Neural progenitor cell (in vitro differentiated cells): ENCODE results near the gene PCDHA9. TPM values are rescaled to one million over a fixed set of nuclear protein-coding genes. Genes with fewer than 3 reads are reported as not detected.

Source experiments
- DNase-seq: peaks from one replicate; pipeline ENCODE4 v3.0.0-alpha.2; 2016; ENCODE audit warnings: low spot score
- H2AFZ ChIP-seq: fragments of 200-600 bp; sonication (generic); replicated peaks from 2 replicates; pipeline ENCODE4 v1.6.1; 2016; ENCODE audit warnings: antibody characterized with exemption
- H3F3A ChIP-seq: fragments of 200-600 bp; sonication (generic); 2 replicates; pipeline ENCODE4 v1.6.1; 2016; ENCODE audit warnings: antibody characterized with exemption, low read depth
- H3K27ac ChIP-seq: fragments of 200-600 bp; sonication (generic); 2 replicates; pipeline ENCODE4 v1.5.1; 2016; ENCODE audit warnings: mild to moderate bottlenecking
- H3K27me3 ChIP-seq: fragments of 200-600 bp; sonication (generic); 2 replicates; pipeline ENCODE4 v1.6.1; 2016; ENCODE audit warnings: mild to moderate bottlenecking, moderate library complexity
- H3K36me3 ChIP-seq: fragments of 200-600 bp; sonication (generic); 2 replicates; pipeline ENCODE4 v1.5.1; 2016
- H3K4me1 ChIP-seq: fragments of 200-600 bp; sonication (generic); 2 replicates; pipeline ENCODE4 v1.6.1; 2016; ENCODE audit warnings: mixed run types
- H3K4me2 ChIP-seq: fragments of 200-600 bp; sonication (generic); 2 replicates; pipeline ENCODE4 v1.6.1; 2016
- H3K4me3 ChIP-seq: fragments of 200-600 bp; sonication (generic); 2 replicates; pipeline ENCODE4 v1.5.1; 2016
- H3K79me2 ChIP-seq: fragments of 200-600 bp; sonication (generic); 2 replicates; pipeline ENCODE4 v1.6.1; 2016; ENCODE audit warnings: low read depth
- H3K9ac ChIP-seq: fragments of 200-600 bp; sonication (generic); 2 replicates; pipeline ENCODE4 v1.6.1; 2016
- H3K9me3 ChIP-seq: fragments of 200-600 bp; sonication (generic); 2 replicates; pipeline ENCODE4 v1.5.1; 2016; ENCODE audit warnings: low read depth
- H4K20me1 ChIP-seq: fragments of 200-600 bp; sonication (generic); 2 replicates; pipeline ENCODE4 v1.6.1; 2016; ENCODE audit warnings: low read depth
- H3K27ac Mint-ChIP-seq: 3 replicates; pipeline ENCODE4 v1.8.0; 2021; ENCODE audit warnings: mixed read lengths
- H3K27me3 Mint-ChIP-seq: 2 replicates; pipeline ENCODE4 v1.8.0; 2022; ENCODE audit warnings: low read depth, mild to moderate bottlenecking, inconsistent platforms, moderate library complexity, mixed read lengths; ENCODE audit not compliant: insufficient read depth
- H3K36me3 Mint-ChIP-seq: 3 replicates; pipeline ENCODE4 v1.8.0; 2021; ENCODE audit warnings: mixed read lengths
- H3K4me1 Mint-ChIP-seq: 3 replicates; pipeline ENCODE4 v1.8.0; 2021; ENCODE audit warnings: mixed read lengths
- H3K4me3 Mint-ChIP-seq: 3 replicates; pipeline ENCODE4 v1.8.0; 2021; ENCODE audit warnings: mild to moderate bottlenecking, moderate library complexity, mixed read lengths
- H3K9me3 Mint-ChIP-seq: 3 replicates; pipeline ENCODE4 v1.8.0; 2020; ENCODE audit warnings: mixed read lengths
- EZH2 ChIP-seq: fragments of 200-600 bp; sonication (generic); IDR thresholded peaks from 2 replicates; pipeline ENCODE4 v1.6.1; 2017; ENCODE audit warnings: antibody characterized with exemption, mild to moderate bottlenecking, moderate library complexity
- EZH2phosphoT487 ChIP-seq: fragments of 200-600 bp; sonication (generic); IDR thresholded peaks from 2 replicates; pipeline ENCODE4 v1.6.1; 2017; ENCODE audit warnings: antibody characterized with exemption
- total RNA-seq: library from RNA; depleted of rRNA; stranded (reverse); fragments of >200 nt; gene quantifications from 2 replicates; pipeline ENCODE4 v1.2.3, GENCODE V29; 2015; ENCODE audit warnings: low replicate concordance
- TF ChIP-seq, protein P1 (sequence below): fragments of 200-600 bp; sonication (generic); IDR thresholded peaks from 2 replicates; pipeline ENCODE4 v1.5.1; 2017; ENCODE audit warnings: antibody characterized with exemption, mild to moderate bottlenecking

PCDHA9 gene
- total RNA-seq, 1 donor from 2014 or later: 2.0 TPM

DNA sequence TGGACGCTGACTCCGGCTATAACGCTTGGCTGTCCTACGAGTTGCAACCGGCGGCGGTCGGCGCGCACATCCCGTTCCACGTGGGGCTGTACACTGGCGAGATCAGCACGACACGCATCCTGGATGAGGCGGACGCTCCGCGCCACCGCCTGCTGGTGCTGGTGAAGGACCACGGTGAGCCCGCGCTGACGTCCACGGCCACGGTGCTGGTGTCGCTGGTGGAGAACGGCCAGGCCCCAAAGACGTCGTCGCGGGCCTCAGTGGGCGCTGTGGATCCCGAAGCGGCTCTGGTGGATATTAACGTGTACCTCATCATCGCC lies 29.0 kb downstream of the PCDHA9 start:
- peaks cover 42% of the 10 kb centered on the region for H3K9me3 Mint-ChIP-seq
- H3K27ac ChIP-seq: no peak overlapping the region
- no peak for DNase-seq
- H3K27me3 Mint-ChIP-seq: peaks cover 3% of the 10 kb centered on the region
- H3F3A ChIP-seq: peaks cover 7% of the 10 kb centered on the region
- no peak overlapping the region for H3K27ac Mint-ChIP-seq
- H3K4me1 Mint-ChIP-seq: peaks cover 4% of the 10 kb centered on the region
- H3K36me3 ChIP-seq: no peaks in the 10 kb centered on the region
- peaks cover 53% of the 10 kb centered on the region for H3K36me3 Mint-ChIP-seq
- no peaks in the 10 kb centered on the region for H3K4me1 ChIP-seq
- peaks cover 7% of the 10 kb centered on the region for H3K79me2 ChIP-seq
- H3K4me3 ChIP-seq: no peak overlapping the region
- H3K4me3 Mint-ChIP-seq: no peak overlapping the region
- no peaks in the 10 kb centered on the region for H4K20me1 ChIP-seq
- no peak overlapping the region for H3K4me2 ChIP-seq
- H3K9ac ChIP-seq: no peak overlapping the region
- TF ChIP-seq EZH2phosphoT487 (no peak), EZH2 (no peak)
- TF ChIP-seq, protein P1, sequence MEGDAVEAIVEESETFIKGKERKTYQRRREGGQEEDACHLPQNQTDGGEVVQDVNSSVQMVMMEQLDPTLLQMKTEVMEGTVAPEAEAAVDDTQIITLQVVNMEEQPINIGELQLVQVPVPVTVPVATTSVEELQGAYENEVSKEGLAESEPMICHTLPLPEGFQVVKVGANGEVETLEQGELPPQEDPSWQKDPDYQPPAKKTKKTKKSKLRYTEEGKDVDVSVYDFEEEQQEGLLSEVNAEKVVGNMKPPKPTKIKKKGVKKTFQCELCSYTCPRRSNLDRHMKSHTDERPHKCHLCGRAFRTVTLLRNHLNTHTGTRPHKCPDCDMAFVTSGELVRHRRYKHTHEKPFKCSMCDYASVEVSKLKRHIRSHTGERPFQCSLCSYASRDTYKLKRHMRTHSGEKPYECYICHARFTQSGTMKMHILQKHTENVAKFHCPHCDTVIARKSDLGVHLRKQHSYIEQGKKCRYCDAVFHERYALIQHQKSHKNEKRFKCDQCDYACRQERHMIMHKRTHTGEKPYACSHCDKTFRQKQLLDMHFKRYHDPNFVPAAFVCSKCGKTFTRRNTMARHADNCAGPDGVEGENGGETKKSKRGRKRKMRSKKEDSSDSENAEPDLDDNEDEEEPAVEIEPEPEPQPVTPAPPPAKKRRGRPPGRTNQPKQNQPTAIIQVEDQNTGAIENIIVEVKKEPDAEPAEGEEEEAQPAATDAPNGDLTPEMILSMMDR: no peak
- no peaks in the 10 kb centered on the region for H3K27me3 ChIP-seq
- no peak overlapping the region for H2AFZ ChIP-seq
- H3K9me3 ChIP-seq: no peaks in the 10 kb centered on the region

DNA sequence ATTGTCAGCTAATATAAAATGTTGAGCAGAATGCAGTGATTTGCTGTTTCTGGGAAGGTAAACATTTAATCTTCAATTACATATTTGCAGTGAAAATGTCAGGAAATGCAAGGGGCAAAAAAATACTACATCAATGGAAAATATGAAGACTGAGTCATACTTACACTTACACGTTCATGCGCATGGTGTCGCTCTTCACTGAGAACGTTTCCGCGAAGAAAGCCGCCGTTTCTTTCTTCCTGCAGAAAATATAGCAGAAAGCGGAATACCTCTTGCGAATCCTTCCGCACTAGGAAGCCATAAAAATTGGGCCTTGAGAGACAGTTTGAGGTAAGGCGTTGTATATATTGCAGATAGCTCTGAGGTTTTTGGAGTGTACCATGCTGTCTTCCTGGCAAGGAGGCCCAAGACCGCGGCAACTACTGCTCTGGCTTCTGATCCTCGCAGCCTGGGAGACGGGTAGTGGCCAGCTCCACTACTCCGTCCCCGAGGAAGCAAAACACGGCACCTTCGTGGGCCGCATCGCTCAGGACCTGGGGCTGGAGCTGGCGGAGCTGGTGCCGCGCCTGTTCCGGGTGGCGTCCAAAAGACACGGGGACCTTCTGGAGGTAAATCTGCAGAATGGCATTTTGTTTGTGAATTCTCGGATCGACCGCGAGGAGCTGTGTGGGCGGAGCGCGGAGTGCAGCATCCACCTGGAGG lies 33.9 kb downstream of the PCDHA9 start, which contains the start of gene PCDHA13:
Gene PCDHA13 (plus strand): TSS at position 236 of the 702 bp plus-strand sequence. CDS start 145 bp downstream, at position 381.
- H3K4me3 ChIP-seq: peak within 1 kb of the TSS; percentile 44
- no peak within 1 kb of the TSS for H3K27ac Mint-ChIP-seq
- H3K4me1 ChIP-seq: no peaks in the 10 kb centered on the region
- no peak within 1 kb of the TSS for H3K4me3 Mint-ChIP-seq
- no peak for TF ChIP-seq EZH2
- TF ChIP-seq, protein P1: peak; percentile 54
- H2AFZ ChIP-seq: no peak within 1 kb of the TSS
- H3K4me2 ChIP-seq: peak within 1 kb of the TSS; percentile 75
- H3K9me3 ChIP-seq: no peaks in the 10 kb centered on the region
- H3K4me1 Mint-ChIP-seq: no peaks in the 10 kb centered on the region
- H3K36me3 Mint-ChIP-seq: peaks cover 38% of the 10 kb centered on the region
- H3K27me3 ChIP-seq: no peaks in the 10 kb centered on the region
- no peaks in the 10 kb centered on the region for H3K27me3 Mint-ChIP-seq
- H3F3A ChIP-seq: no peaks in the 10 kb centered on the region
- DNase-seq: peak; percentile 57
- no peak within 1 kb of the TSS for H3K9ac ChIP-seq
- H3K79me2 ChIP-seq: no peaks in the 10 kb centered on the region
- peaks cover 38% of the 10 kb centered on the region for H3K9me3 Mint-ChIP-seq
- no peaks in the 10 kb centered on the region for H4K20me1 ChIP-seq
- H3K36me3 ChIP-seq: no peaks in the 10 kb centered on the region
- no peak within 1 kb of the TSS for H3K27ac ChIP-seq

DNA sequence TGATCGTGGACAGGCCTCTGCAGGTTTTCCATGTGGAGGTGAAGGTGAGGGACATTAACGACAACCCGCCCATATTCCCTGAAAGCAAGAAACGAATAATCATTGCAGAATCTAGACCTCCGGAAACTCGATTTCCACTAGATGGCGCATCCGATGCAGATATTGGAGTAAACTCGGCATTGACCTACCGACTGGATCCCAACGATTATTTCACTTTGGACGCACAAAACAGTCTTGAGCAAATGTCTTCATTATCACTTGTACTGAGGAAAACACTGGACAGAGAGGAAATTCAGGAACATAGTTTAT lies 34.4 kb downstream of the PCDHA9 start:
- H3K4me3 ChIP-seq: peak overlapping the region; percentile 44
- H3K36me3 Mint-ChIP-seq: peaks cover 42% of the 10 kb centered on the region
- H3K9me3 ChIP-seq: no peaks in the 10 kb centered on the region
- no peaks in the 10 kb centered on the region for H3K27me3 Mint-ChIP-seq
- no peaks in the 10 kb centered on the region for H3K4me1 Mint-ChIP-seq
- no peaks in the 10 kb centered on the region for H3K4me1 ChIP-seq
- no peaks in the 10 kb centered on the region for H4K20me1 ChIP-seq
- H3K27ac ChIP-seq: no peak overlapping the region
- no peak overlapping the region for H3K27ac Mint-ChIP-seq
- no peaks in the 10 kb centered on the region for H3F3A ChIP-seq
- H3K4me2 ChIP-seq: peak overlapping the region; percentile 75
- H3K27me3 ChIP-seq: no peaks in the 10 kb centered on the region
- no peak overlapping the region for H2AFZ ChIP-seq
- peak; percentile 52 for DNase-seq
- peaks cover 42% of the 10 kb centered on the region for H3K9me3 Mint-ChIP-seq
- no peaks in the 10 kb centered on the region for H3K79me2 ChIP-seq
- TF ChIP-seq, protein P1: peak; percentile 54
- TF ChIP-seq EZH2: no peak
- H3K36me3 ChIP-seq: no peaks in the 10 kb centered on the region
- no peak overlapping the region for H3K9ac ChIP-seq
- H3K4me3 Mint-ChIP-seq: no peak overlapping the region
